Measurements from ENCODE around the gene GOT1. TPM values are rescaled to one million over a fixed set of nuclear protein-coding genes. Genes with fewer than 3 reads are reported as not detected.

The GOT1 gene
- total and polyA plus RNA-seq, 10 of the 15 experiments (the other 5 are each of a cell fraction or from before 2014, with no cell fraction given), result 32.5 to 67.5 (median 50.3) TPM

GRCh38 chr10:99451499-99451788 is 21.0 kb upstream of the GOT1 start (continued):
- TF ChIP-seq PBX3 (IDR thresholded peaks at IDR 0.05; ENCODE audit: insufficient replicate concordance, low read depth, low read length), result no peak
- TF ChIP-seq BACH1 (IDR thresholded peaks at IDR 0.05; ENCODE audit: borderline replicate concordance), result no peak
- no peak for TF ChIP-seq SRF (IDR thresholded peaks at IDR 0.05; ENCODE audit: low read depth in 2 of 2, low read length in 2 of 2)
- TF ChIP-seq RELB (IDR thresholded peaks at IDR 0.05; ENCODE audit: low read depth), result no peak
- no peak for TF ChIP-seq CHD1 (IDR thresholded peaks at IDR 0.05; ENCODE audit: low read depth, low read length)

GRCh38 chr10:99450624-99451498 is 20.4 kb upstream of the GOT1 start:
- BruUV-seq (replicated peaks), result no TSS peak
- CTCF ChIA-PET, result interaction anchor here (0.9 to 2.9 kb wide), 3 partner anchors 15 to 59 kb away, joined by 3 to 18 read pairs (median 4); partner anchors contain the start of gene GOT1
- in situ Hi-C loops (cut with MboI), result no loop called here
- H4K20me1 ChIP-seq (ENCODE audit: control insufficient read depth, insufficient read depth), result no peaks in the 10 kb centered on the region
- no peak overlapping the region for H3K27ac ChIP-seq (ENCODE audit: control insufficient read depth, insufficient read depth)
- no peak overlapping the region for H3K4me3 ChIP-seq
- intact Hi-C loops (cut with micrococcal nuclease; ENCODE audit: unreplicated experiment), result no loop called here
- WGBS (ENCODE audit: insufficient coverage, insufficient replicate concordance, low lambda C conversion rate, missing lambda C conversion rate), result 38% methylated on average over 6 of the region's 6 CpGs
- H3K4me1 ChIP-seq (ENCODE audit: control insufficient read depth, insufficient read depth, low read length), result no peaks in the 10 kb centered on the region
- DNase-seq (ENCODE audit: low read depth, low spot score), result no peak
- TF ChIP-seq CBFB (IDR thresholded peaks at IDR 0.05; ENCODE audit: low read depth), result no peak
- no peak for TF ChIP-seq SMAD1 (IDR thresholded peaks at IDR 0.05; ENCODE audit: low read depth, partially characterized antibody)
- no peak for TF ChIP-seq YY1 (IDR thresholded peaks at IDR 0.05; ENCODE audit: low read depth, low read length)
- TF ChIP-seq HDAC2 (IDR thresholded peaks at IDR 0.05), result no peak
- no peak for TF ChIP-seq SMAD5 (IDR thresholded peaks at IDR 0.05; ENCODE audit: low read depth)
- TF ChIP-seq CEBPB (IDR thresholded peaks at IDR 0.05; ENCODE audit: borderline replicate concordance in 1 of 2, low read depth in 2 of 2, low read length in 2 of 2), result no peak
- TF ChIP-seq CHD4 (IDR thresholded peaks at IDR 0.05), result no peak
- TF ChIP-seq CHD1 (IDR thresholded peaks at IDR 0.05; ENCODE audit: low read depth, low read length), result no peak
- no peak for TF ChIP-seq SREBF2 (IDR thresholded peaks at IDR 0.05; ENCODE audit: low read length)
- no peak for TF ChIP-seq HDGF (IDR thresholded peaks at IDR 0.05)
- no peak for TF ChIP-seq POLR2A (IDR thresholded peaks at IDR 0.05; ENCODE audit: low read depth, low read length)
- TF ChIP-seq CHD2 (IDR thresholded peaks at IDR 0.05; ENCODE audit: borderline replicate concordance, low read depth, low read length), result no peak
- no peak for TF ChIP-seq USF1 (IDR thresholded peaks at IDR 0.05; ENCODE audit: borderline replicate concordance, extremely low read length, insufficient read depth, low read depth, low read length)
- no peak overlapping the region for H3K4me2 ChIP-seq (ENCODE audit: control insufficient read depth, insufficient read depth)
- H3K36me3 ChIP-seq (ENCODE audit: control insufficient read depth in 2 of 2, insufficient read depth in 2 of 2, low read length in 1 of 2), result no peaks in the 10 kb centered on the region
- peaks cover 0 to 8% of the 10 kb centered on the region in 2 experiments; a peak in 1 of 4 replicates for H3K27me3 ChIP-seq (replicated peaks in 1 of 2; ENCODE audit: control insufficient read depth in 2 of 2, insufficient read depth in 2 of 2, low read length in 1 of 2)
- no peak overlapping the region for H3K9ac ChIP-seq (ENCODE audit: control insufficient read depth, insufficient read depth, low read length)
- RAD21 ChIA-PET (ENCODE audit: unreplicated experiment), result no interaction called here
- no peaks in the 10 kb centered on the region for H3K79me2 ChIP-seq (ENCODE audit: control insufficient read depth, insufficient read depth, low read length)
- POLR2A ChIA-PET, result no interaction called here
- SMC1A ChIA-PET (ENCODE audit: uncharacterized antibody, unreplicated experiment), result interaction anchor here (0.7 to 1.6 kb wide), 3 partner anchors 11 to 16 kb away, joined by 3 to 4 read pairs (median 3); no protein-coding TSS in a partner anchor
- no peaks in the 10 kb centered on the region for H3K9me3 ChIP-seq (replicated peaks; ENCODE audit: control insufficient read depth, insufficient read depth, low read length)
- no peak for FAIRE-seq
- no peak overlapping the region for H2AFZ ChIP-seq (ENCODE audit: control insufficient read depth, low read depth, low read length)
- ATAC-seq, result no peak

Data from GM12878 (cell line).